HEK293T (cell line): ENCODE results near the gene ANXA1.
A peak's percentile ranks its signal among the peaks of the same experiment; 100 is the strongest.

Experiments used
- CTCF ChIA-PET: fragments of 350-600 bp; formaldehyde crosslinking; extraction: SDS; loops from one replicate; lab custom pipeline; 2021; ENCODE audit warnings: antibody characterized with exemption, inconsistent platforms; lab: Yijun Ruan, JAX
- POLR2A ChIA-PET: fragments of 350-600 bp; formaldehyde crosslinking; extraction: SDS; loops from one replicate; lab custom pipeline; 2020; ENCODE audit warnings: antibody characterized with exemption, inconsistent platforms; lab: Yijun Ruan, JAX
- DNase-seq: peaks from one replicate; pipeline ENCODE4 v3.0.0; 2012; ENCODE audit warnings: mixed read lengths; ENCODE audit errors: extremely low spot score
- ARNT ChIP-seq: fragments of 450-650 bp; IDR thresholded peaks from 2 replicates; pipeline ENCODE4 v1.6.1; 2017; ENCODE audit warnings: mild to moderate bottlenecking
- BHLHE40 ChIP-seq: fragments of 450-650 bp; IDR thresholded peaks from 2 replicates; pipeline ENCODE4 v1.6.1; 2016; ENCODE audit warnings: mild to moderate bottlenecking, moderate library complexity, borderline replicate concordance
- CTBP1 ChIP-seq: fragments of 450-650 bp; IDR thresholded peaks from 2 replicates; pipeline ENCODE4 v1.6.1; 2016; ENCODE audit warnings: borderline replicate concordance
- ELF4 ChIP-seq: fragments of 450-650 bp; IDR thresholded peaks from 2 replicates; pipeline ENCODE4 v1.6.1; 2017; ENCODE audit warnings: antibody characterized with exemption
- FOXA1 ChIP-seq: fragments of 450-650 bp; IDR thresholded peaks from 2 replicates; pipeline ENCODE4 v1.6.1; 2016; ENCODE audit warnings: mild to moderate bottlenecking
- FOXK2 ChIP-seq: fragments of 450-650 bp; IDR thresholded peaks from 2 replicates; pipeline ENCODE4 v1.6.1; 2016; ENCODE audit warnings: mild to moderate bottlenecking
- FOXM1 ChIP-seq: fragments of 450-650 bp; IDR thresholded peaks from 2 replicates; pipeline ENCODE4 v1.6.1; 2017; ENCODE audit warnings: mild to moderate bottlenecking, borderline replicate concordance
- HDGF ChIP-seq: fragments of 450-650 bp; IDR thresholded peaks from 2 replicates; pipeline ENCODE4 v1.6.1; 2017; ENCODE audit warnings: antibody characterized with exemption, borderline replicate concordance
- L3MBTL2 ChIP-seq: fragments of 450-650 bp; conservative IDR thresholded peaks from 2 replicates; pipeline ENCODE4 v1.6.1; 2016; ENCODE audit warnings: mild to moderate bottlenecking
- LEF1 ChIP-seq: fragments of 450-650 bp; IDR thresholded peaks from 2 replicates; pipeline ENCODE4 v1.6.1; 2017; ENCODE audit warnings: mild to moderate bottlenecking, borderline replicate concordance
- NFRKB ChIP-seq: fragments of 450-650 bp; IDR thresholded peaks from 2 replicates; pipeline ENCODE4 v1.6.1; 2016; ENCODE audit warnings: mild to moderate bottlenecking, moderate library complexity
- SP1 ChIP-seq: fragments of 450-650 bp; IDR thresholded peaks from 2 replicates; pipeline ENCODE4 v1.6.1; 2017
- SUZ12 ChIP-seq: fragments of 450-650 bp; IDR thresholded peaks from 2 replicates; pipeline ENCODE4 v1.6.1; 2016; ENCODE audit warnings: mild to moderate bottlenecking
- TARDBP ChIP-seq: fragments of 450-650 bp; IDR thresholded peaks from 2 replicates; pipeline ENCODE4 v1.6.1; 2016
- ZNF384 ChIP-seq: fragments of 450-650 bp; IDR thresholded peaks from 2 replicates; pipeline ENCODE4 v1.6.1; 2016
- TF ChIP-seq, protein P1 (sequence below): fragments of 450-650 bp; IDR thresholded peaks from 2 replicates; pipeline ENCODE4 v1.6.1; 2016

Gene ANXA1

DNA sequence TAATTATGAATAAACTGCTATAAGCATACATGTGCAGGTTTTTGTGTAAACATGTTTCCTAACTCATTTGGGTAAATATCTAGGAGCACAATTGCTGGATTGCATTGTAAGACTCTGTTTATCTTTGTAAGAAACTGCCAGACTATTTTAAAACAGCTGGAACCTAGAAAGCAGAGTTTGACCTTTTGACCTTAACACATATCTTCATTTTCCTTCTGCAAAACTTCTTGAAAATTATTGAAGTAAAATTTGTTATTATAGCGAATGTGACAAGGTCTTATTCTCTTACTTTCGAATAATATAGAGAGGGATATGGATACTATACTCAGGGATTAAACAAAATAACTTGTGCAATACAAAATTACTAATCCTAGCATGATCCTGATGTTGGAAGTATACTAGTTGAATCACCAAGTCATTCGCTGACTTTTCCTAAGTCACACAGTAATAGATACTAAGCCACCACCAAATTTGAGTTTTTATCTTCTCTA, 3.2 kb upstream of the ANXA1 start:
- CTCF ChIA-PET, result no interaction called here
- POLR2A ChIA-PET, result no interaction called here
- no peak for DNase-seq
- TF ChIP-seq ELF4 (no peak), BHLHE40 (no peak), NFRKB (no peak), ZNF384 (no peak), L3MBTL2 (no peak)

DNA sequence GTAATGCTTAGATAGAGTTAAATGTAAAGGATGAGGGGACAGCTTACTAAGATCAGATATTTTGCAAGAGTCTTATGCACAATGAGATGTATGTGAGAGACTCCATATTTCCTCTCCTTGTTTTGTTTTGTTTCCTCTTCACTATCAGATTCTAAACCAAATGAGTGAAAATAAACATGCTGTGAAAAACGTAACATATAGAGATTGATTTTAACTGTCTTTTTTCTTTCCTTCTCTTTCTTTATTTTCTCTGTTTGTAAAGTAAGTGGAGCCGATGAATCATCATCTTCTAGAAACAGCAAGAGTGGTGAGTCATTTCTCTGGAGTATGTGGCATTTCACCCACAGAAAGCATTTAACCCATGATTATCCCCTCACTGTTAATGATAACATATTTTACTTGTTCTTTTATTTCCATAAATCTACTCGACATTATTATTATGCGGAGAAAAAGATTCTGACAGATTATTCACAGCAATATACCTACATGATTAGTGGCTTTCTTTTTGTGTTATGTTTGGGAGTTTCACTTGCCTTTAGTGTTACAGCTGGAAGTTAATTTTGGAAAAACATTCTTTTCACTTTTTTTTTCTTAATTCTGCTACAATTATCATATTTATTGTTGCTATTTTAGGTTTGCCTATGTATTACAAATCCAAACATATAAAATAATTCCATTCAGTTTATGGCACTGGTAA, 2.1 kb upstream of the ANXA1 start:
- POLR2A ChIA-PET, result no interaction called here
- CTCF ChIA-PET, result no interaction called here
- TF ChIP-seq ZNF384 (no peak), ELF4 (no peak), SP1 (no peak), BHLHE40 (no peak), FOXK2 (no peak), FOXA1 (no peak), CTBP1 (no peak), ARNT (peak; percentile 35; the same call in 1 of the 2 replicates), FOXM1 (no peak), L3MBTL2 (no peak), SUZ12 (no peak)
- TF ChIP-seq, protein P1, sequence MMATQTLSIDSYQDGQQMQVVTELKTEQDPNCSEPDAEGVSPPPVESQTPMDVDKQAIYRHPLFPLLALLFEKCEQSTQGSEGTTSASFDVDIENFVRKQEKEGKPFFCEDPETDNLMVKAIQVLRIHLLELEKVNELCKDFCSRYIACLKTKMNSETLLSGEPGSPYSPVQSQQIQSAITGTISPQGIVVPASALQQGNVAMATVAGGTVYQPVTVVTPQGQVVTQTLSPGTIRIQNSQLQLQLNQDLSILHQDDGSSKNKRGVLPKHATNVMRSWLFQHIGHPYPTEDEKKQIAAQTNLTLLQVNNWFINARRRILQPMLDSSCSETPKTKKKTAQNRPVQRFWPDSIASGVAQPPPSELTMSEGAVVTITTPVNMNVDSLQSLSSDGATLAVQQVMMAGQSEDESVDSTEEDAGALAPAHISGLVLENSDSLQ, result peak; percentile 35; the same call in 1 of the 2 replicates
- no peak for DNase-seq

DNA sequence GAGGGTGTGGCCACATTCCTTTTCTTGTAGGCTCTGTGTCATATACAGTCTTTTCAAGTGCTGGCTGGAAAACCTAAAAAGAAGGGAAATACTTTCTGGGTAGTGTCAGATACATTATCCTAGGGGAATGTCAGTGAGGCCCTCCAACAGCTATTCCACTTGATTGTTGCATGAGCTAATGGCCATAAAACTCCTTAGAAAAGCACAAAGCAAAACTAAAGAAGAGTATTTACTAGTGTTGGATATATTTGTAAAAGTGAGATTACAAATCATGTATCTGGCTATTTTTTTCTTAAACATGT, 829 bp downstream of the ANXA1 start:
- ChIA-PET POLR2A (interaction anchor here (1.0 to 1.2 kb wide), 2 partner anchors 15 to 24 kb away, joined by 3 read pairs; no protein-coding TSS in a partner anchor), CTCF (no interaction called here)
- DNase-seq, result no peak
- TF ChIP-seq BHLHE40 (no peak), NFRKB (no peak)

DNA sequence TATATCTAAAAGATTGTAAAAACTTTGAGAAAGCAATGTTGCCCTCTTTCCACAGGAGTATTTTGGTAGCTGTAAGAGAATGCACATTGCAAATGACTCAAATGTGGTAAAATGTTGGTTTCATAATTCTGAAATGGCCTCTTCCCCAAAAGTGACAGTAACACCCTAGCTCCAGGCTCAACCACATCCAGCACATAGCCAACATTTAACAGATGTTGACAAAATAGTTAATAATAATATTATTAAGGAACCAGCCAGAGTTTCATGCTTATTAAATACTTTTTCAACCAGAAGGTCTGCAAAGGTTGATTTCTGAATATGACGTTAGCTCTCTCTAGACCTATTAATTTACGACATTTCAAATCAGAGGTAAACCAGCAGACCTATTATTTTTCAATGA, 1.3 kb downstream of the ANXA1 start:
- no peak for TF ChIP-seq BHLHE40
- no peak for TF ChIP-seq ELF4
- no peak for TF ChIP-seq CTBP1
- TF ChIP-seq HDGF, result no peak
- no peak for TF ChIP-seq LEF1
- no peak for TF ChIP-seq FOXA1
- no peak for TF ChIP-seq FOXM1
- TF ChIP-seq SUZ12, result no peak
- no peak for TF ChIP-seq NFRKB
- TF ChIP-seq FOXK2, result no peak
- TF ChIP-seq TARDBP, result no peak
- TF ChIP-seq ARNT, result no peak
- no peak for TF ChIP-seq ZNF384
- TF ChIP-seq L3MBTL2, result no peak
- TF ChIP-seq SP1, result no peak
- TF ChIP-seq, protein P1, result no peak
- ChIA-PET CTCF (no interaction called here), POLR2A (interaction anchor here (1.0 to 1.2 kb wide), 2 partner anchors 16 to 23 kb away, joined by 3 read pairs; no protein-coding TSS in a partner anchor)
- DNase-seq, result no peak

DNA sequence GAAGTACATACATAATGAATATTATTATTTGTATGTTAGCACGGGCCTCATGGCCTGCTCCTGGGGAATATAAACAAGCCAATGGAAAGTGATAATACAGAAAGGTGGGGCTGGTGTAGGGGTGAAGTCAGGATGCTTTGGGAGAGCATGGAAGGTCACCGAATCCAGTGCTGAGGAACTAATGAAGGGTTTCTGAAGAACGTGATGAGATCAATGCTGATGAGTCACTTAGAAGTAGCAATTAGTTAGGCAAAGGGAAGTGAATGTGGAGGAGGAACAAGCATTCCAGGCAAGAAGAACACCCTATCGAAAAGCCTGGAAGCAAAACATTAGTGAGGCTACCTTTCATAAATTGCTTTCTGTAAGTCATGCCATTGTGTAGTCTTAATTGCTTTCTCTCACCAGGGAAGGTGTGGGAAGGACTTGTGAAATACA, 2.1 kb downstream of the ANXA1 start:
- POLR2A ChIA-PET, result no interaction called here
- CTCF ChIA-PET, result no interaction called here
- TF ChIP-seq ARNT (no peak), HDGF (no peak), L3MBTL2 (no peak), FOXK2 (no peak), TARDBP (no peak), NFRKB (no peak), SP1 (no peak), FOXA1 (no peak), CTBP1 (no peak), LEF1 (no peak), SUZ12 (no peak), ZNF384 (no peak), ELF4 (no peak), BHLHE40 (no peak)
- TF ChIP-seq, protein P1, result no peak
- DNase-seq, result no peak

DNA sequence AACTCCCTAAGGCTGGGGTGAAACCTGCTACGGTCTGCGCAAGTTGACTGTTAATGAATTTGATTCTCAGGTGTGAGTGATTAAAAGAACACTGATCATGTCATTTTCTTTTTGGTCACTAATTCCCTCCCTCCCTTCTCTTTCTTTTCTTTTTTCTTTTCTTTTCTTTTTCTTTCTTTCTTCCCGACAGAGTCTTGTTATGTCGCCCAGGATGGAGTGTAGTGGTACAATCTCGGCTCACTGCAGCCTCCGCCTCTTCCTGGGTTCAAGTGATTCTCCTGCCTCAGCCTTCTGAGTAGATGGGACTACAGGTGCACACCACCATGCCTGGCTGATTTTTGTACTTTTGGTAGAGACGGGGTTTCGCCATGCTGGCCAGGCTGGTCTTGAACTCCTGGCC, 2.6 kb downstream of the ANXA1 start:
- POLR2A ChIA-PET, result no interaction called here
- DNase-seq, result no peak
- CTCF ChIA-PET, result no interaction called here
- no peak for TF ChIP-seq NFRKB
- TF ChIP-seq HDGF, result no peak
- TF ChIP-seq FOXK2, result no peak
- TF ChIP-seq, protein P1, result no peak
- TF ChIP-seq LEF1, result no peak
- no peak for TF ChIP-seq CTBP1
- no peak for TF ChIP-seq FOXA1
- no peak for TF ChIP-seq SUZ12
- TF ChIP-seq ELF4, result no peak
- no peak for TF ChIP-seq SP1
- no peak for TF ChIP-seq FOXM1
- no peak for TF ChIP-seq ZNF384
- no peak for TF ChIP-seq BHLHE40
